ENCODE measurements around the gene NUDT9.

GRCh38 chr4:87497578-87497977 lies 75.2 kb downstream of the NUDT9 start:
- no peak for TF ChIP-seq CTCF (IDR thresholded peaks at IDR 0.05)
- no peak for TF ChIP-seq POLR2A (IDR thresholded peaks at IDR 0.05)

All from esophagus squamous epithelium (tissue), 4 donors.